ENCODE data around the gene ATP2B3.
"Not testable (repeated sequence)": the region's sequence is repeated elsewhere in the genome, so short reads cannot be mapped to it uniquely, and the experiment has no call there.

Gene ATP2B3

GRCh38 chrX:153600921-153601320, 83.5 kb downstream of the ATP2B3 start:
- H3K36me3 ChIP-seq (ENCODE audit: insufficient read depth, low read length): peaks cover 3% of the 10 kb centered on the region
- no peaks in the 10 kb centered on the region for H3K4me1 ChIP-seq (ENCODE audit: control insufficient read depth, insufficient read depth, low read length)
- no peaks in the 10 kb centered on the region for H3K27me3 ChIP-seq (ENCODE audit: control insufficient read depth, insufficient read depth, low read length)
- no peak overlapping the region for H3K4me2 ChIP-seq (ENCODE audit: low read length)
- no peaks in the 10 kb centered on the region for H3K9me3 ChIP-seq (replicated peaks; ENCODE audit: low read length)
- no peak overlapping the region for H3K4me3 ChIP-seq (ENCODE audit: low read length)
- H3K9ac ChIP-seq (ENCODE audit: low read depth, low read length): no peak overlapping the region

- Histone ChIP-seq H3K4me3 (ENCODE audit: low read length) (no peak overlapping the region), H3K4me2 (ENCODE audit: low read length) (no peak overlapping the region), H3K36me3 (ENCODE audit: insufficient read depth, low read length) (no peaks in the 10 kb centered on the region), H3K27me3 (ENCODE audit: control insufficient read depth, insufficient read depth, low read length) (no peaks in the 10 kb centered on the region), H3K4me1 (ENCODE audit: control insufficient read depth, insufficient read depth, low read length) (no peaks in the 10 kb centered on the region), H3K9ac (ENCODE audit: low read depth, low read length) (no peak overlapping the region), H3K9me3 (replicated peaks; ENCODE audit: low read length) (no peaks in the 10 kb centered on the region)
These were observed 84.2 kb downstream of the ATP2B3 start for GRCh38 chrX:153601511-153602110.

- H3K9me3 ChIP-seq (replicated peaks; ENCODE audit: low read length): no peaks in the 10 kb centered on the region
These were observed 85.2 kb downstream of the ATP2B3 start for GRCh38 chrX:153602601-153603000.

GRCh38 chrX:153603131-153603656, 85.8 kb downstream of the ATP2B3 start:
- Histone ChIP-seq H3K27me3 (ENCODE audit: control insufficient read depth, insufficient read depth, low read length) (no peaks in the 10 kb centered on the region), H3K36me3 (ENCODE audit: insufficient read depth, low read length) (no peaks in the 10 kb centered on the region), H3K4me2 (ENCODE audit: low read length) (no peak overlapping the region), H3K9me3 (replicated peaks; ENCODE audit: low read length) (no peaks in the 10 kb centered on the region), H3K4me1 (ENCODE audit: control insufficient read depth, insufficient read depth, low read length) (no peaks in the 10 kb centered on the region), H3K4me3 (ENCODE audit: low read length) (no peak overlapping the region), H3K9ac (ENCODE audit: low read depth, low read length) (no peak overlapping the region)

More at GRCh38 chrX:153602601-153603000, 85.2 kb downstream of the ATP2B3 start:
- Histone ChIP-seq H3K4me1 (ENCODE audit: control insufficient read depth, insufficient read depth, low read length) (no peaks in the 10 kb centered on the region), H3K36me3 (ENCODE audit: insufficient read depth, low read length) (no peaks in the 10 kb centered on the region), H3K4me3 (ENCODE audit: low read length) (no peak overlapping the region), H3K9ac (ENCODE audit: low read depth, low read length) (no peak overlapping the region), H3K27me3 (ENCODE audit: control insufficient read depth, insufficient read depth, low read length) (no peaks in the 10 kb centered on the region), H3K4me2 (ENCODE audit: low read length) (no peak overlapping the region)

GRCh38 chrX:153604666-153605380, 87.4 kb downstream of the ATP2B3 start:
- H3K27me3 ChIP-seq (ENCODE audit: control insufficient read depth, insufficient read depth, low read length); H3K9ac ChIP-seq (ENCODE audit: low read depth, low read length); H3K9me3 ChIP-seq (replicated peaks; ENCODE audit: low read length); H3K4me3 ChIP-seq (ENCODE audit: low read length); H3K36me3 ChIP-seq (ENCODE audit: insufficient read depth, low read length); H3K4me2 ChIP-seq (ENCODE audit: low read length); H3K4me1 ChIP-seq (ENCODE audit: control insufficient read depth, insufficient read depth, low read length): not testable (repeated sequence)

GRCh38 chrX:153606503-153606902, 89.1 kb downstream of the ATP2B3 start:
- Histone ChIP-seq H3K4me3 (ENCODE audit: low read length) (no peak overlapping the region), H3K9ac (ENCODE audit: low read depth, low read length) (no peak overlapping the region), H3K27me3 (ENCODE audit: control insufficient read depth, insufficient read depth, low read length) (no peaks in the 10 kb centered on the region), H3K36me3 (ENCODE audit: insufficient read depth, low read length) (no peaks in the 10 kb centered on the region), H3K4me1 (ENCODE audit: control insufficient read depth, insufficient read depth, low read length) (no peaks in the 10 kb centered on the region), H3K9me3 (replicated peaks; ENCODE audit: low read length) (no peaks in the 10 kb centered on the region), H3K4me2 (ENCODE audit: low read length) (no peak overlapping the region)

- peaks cover 10% of the 10 kb centered on the region for H3K27me3 ChIP-seq (ENCODE audit: control insufficient read depth, insufficient read depth, low read length)
- H3K9ac ChIP-seq (ENCODE audit: low read depth, low read length): no peak overlapping the region
- H3K36me3 ChIP-seq (ENCODE audit: insufficient read depth, low read length): no peaks in the 10 kb centered on the region
- H3K9me3 ChIP-seq (replicated peaks; ENCODE audit: low read length): no peaks in the 10 kb centered on the region
- H3K4me3 ChIP-seq (ENCODE audit: low read length): no peak overlapping the region
- H3K4me1 ChIP-seq (ENCODE audit: control insufficient read depth, insufficient read depth, low read length): no peaks in the 10 kb centered on the region
- H3K4me2 ChIP-seq (ENCODE audit: low read length): no peak overlapping the region
These were observed 90.9 kb downstream of the ATP2B3 start for GRCh38 chrX:153608376-153608775.

- peaks cover 15% of the 10 kb centered on the region for H3K27me3 ChIP-seq (ENCODE audit: control insufficient read depth, insufficient read depth, low read length)
- H3K9me3 ChIP-seq (replicated peaks; ENCODE audit: low read length): no peaks in the 10 kb centered on the region
- H3K4me3 ChIP-seq (ENCODE audit: low read length): no peak overlapping the region
- no peak overlapping the region for H3K9ac ChIP-seq (ENCODE audit: low read depth, low read length)
- H3K4me1 ChIP-seq (ENCODE audit: control insufficient read depth, insufficient read depth, low read length): no peaks in the 10 kb centered on the region
- H3K4me2 ChIP-seq (ENCODE audit: low read length): no peak overlapping the region
- H3K36me3 ChIP-seq (ENCODE audit: insufficient read depth, low read length): no peaks in the 10 kb centered on the region
These were observed 91.4 kb downstream of the ATP2B3 start for GRCh38 chrX:153608806-153609205.

- Histone ChIP-seq H3K9me3 (replicated peaks; ENCODE audit: low read length) (no peaks in the 10 kb centered on the region), H3K4me2 (ENCODE audit: low read length) (peak overlapping the region; percentile 76), H3K9ac (ENCODE audit: low read depth, low read length) (no peak overlapping the region), H3K27me3 (ENCODE audit: control insufficient read depth, insufficient read depth, low read length) (peaks cover 26% of the 10 kb centered on the region), H3K4me3 (ENCODE audit: low read length) (peak overlapping the region; percentile 42), H3K4me1 (ENCODE audit: control insufficient read depth, insufficient read depth, low read length) (no peaks in the 10 kb centered on the region), H3K36me3 (ENCODE audit: insufficient read depth, low read length) (no peaks in the 10 kb centered on the region)
These were observed 92.7 kb downstream of the ATP2B3 start for GRCh38 chrX:153609917-153610835.

GRCh38 chrX:153610836-153611213, 93.4 kb downstream of the ATP2B3 start:
- no peaks in the 10 kb centered on the region for H3K9me3 ChIP-seq (replicated peaks; ENCODE audit: low read length)
- H3K27me3 ChIP-seq (ENCODE audit: control insufficient read depth, insufficient read depth, low read length): peaks cover 29% of the 10 kb centered on the region
- no peaks in the 10 kb centered on the region for H3K36me3 ChIP-seq (ENCODE audit: insufficient read depth, low read length)
- peak overlapping the region; percentile 76 for H3K4me2 ChIP-seq (ENCODE audit: low read length)
- no peak overlapping the region for H3K9ac ChIP-seq (ENCODE audit: low read depth, low read length)
- H3K4me1 ChIP-seq (ENCODE audit: control insufficient read depth, insufficient read depth, low read length): no peaks in the 10 kb centered on the region
- peak overlapping the region; percentile 42 for H3K4me3 ChIP-seq (ENCODE audit: low read length)

GRCh38 chrX:153611298-153612095, 94.1 kb downstream of the ATP2B3 start:
- Histone ChIP-seq H3K4me1 (ENCODE audit: control insufficient read depth, insufficient read depth, low read length) (no peaks in the 10 kb centered on the region), H3K36me3 (ENCODE audit: insufficient read depth, low read length) (no peaks in the 10 kb centered on the region), H3K4me3 (ENCODE audit: low read length) (no peak overlapping the region), H3K27me3 (ENCODE audit: control insufficient read depth, insufficient read depth, low read length) (peaks cover 35% of the 10 kb centered on the region), H3K9me3 (replicated peaks; ENCODE audit: low read length) (no peaks in the 10 kb centered on the region), H3K9ac (ENCODE audit: low read depth, low read length) (no peak overlapping the region), H3K4me2 (ENCODE audit: low read length) (no peak overlapping the region)
